ENCODE results near the gene CYLD.

Gene CYLD

GRCh38 chr16:50819706-50820105 lies 77.8 kb downstream of the CYLD start:
- no peak for DNase-seq
- Histone ChIP-seq H3K27ac (ENCODE audit: low read length) (no peak overlapping the region), H3K9ac (ENCODE audit: low read depth, low read length) (no peak overlapping the region), H3K36me3 (ENCODE audit: insufficient read depth, low read length) (no peaks in the 10 kb centered on the region), H4K20me1 (ENCODE audit: insufficient read depth, low read length) (no peaks in the 10 kb centered on the region), H3K27me3 (ENCODE audit: insufficient read depth, low read length, poor library complexity) (peaks cover 5% of the 10 kb centered on the region), H3K9me3 (ENCODE audit: insufficient read depth, low read length, severe bottlenecking) (no peaks in the 10 kb centered on the region), H3K79me2 (ENCODE audit: insufficient read depth, low read length) (no peaks in the 10 kb centered on the region), H3K4me3 (ENCODE audit: low read depth in 1 of 2, low read length in 2 of 2) (no peak overlapping the region), H2AFZ (ENCODE audit: low read depth, low read length) (no peak overlapping the region), H3K4me2 (ENCODE audit: insufficient read depth, low read length) (no peak overlapping the region), H3K4me1 (ENCODE audit: insufficient read depth, low read length) (no peaks in the 10 kb centered on the region)
- TF ChIP-seq EZH2 (IDR thresholded peaks at IDR 0.05; ENCODE audit: borderline replicate concordance, low read depth, low read length, severe bottlenecking) (no peak), CTCF (IDR thresholded peaks at IDR 0.05; ENCODE audit: borderline replicate concordance, extremely low read depth, low read length, poor library complexity, severe bottlenecking) (no peak)
- no peak for ATAC-seq (ENCODE audit: insufficient read depth, low read depth)

GRCh38 chr16:50820225-50820624 lies 78.3 kb downstream of the CYLD start:
- H4K20me1 ChIP-seq (ENCODE audit: insufficient read depth, low read length) = no peaks in the 10 kb centered on the region
- H3K4me1 ChIP-seq (ENCODE audit: insufficient read depth, low read length) = no peaks in the 10 kb centered on the region
- no peak overlapping the region for H3K4me2 ChIP-seq (ENCODE audit: insufficient read depth, low read length)
- ATAC-seq (ENCODE audit: insufficient read depth, low read depth) (no peak), DNase-seq (no peak)
- H3K36me3 ChIP-seq (ENCODE audit: insufficient read depth, low read length) = no peaks in the 10 kb centered on the region
- no peaks in the 10 kb centered on the region for H3K9me3 ChIP-seq (ENCODE audit: insufficient read depth, low read length, severe bottlenecking)
- H3K4me3 ChIP-seq (ENCODE audit: low read depth in 1 of 2, low read length in 2 of 2) = no peak overlapping the region
- no peaks in the 10 kb centered on the region for H3K79me2 ChIP-seq (ENCODE audit: insufficient read depth, low read length)
- TF ChIP-seq EZH2 (IDR thresholded peaks at IDR 0.05; ENCODE audit: borderline replicate concordance, low read depth, low read length, severe bottlenecking) (no peak), CTCF (IDR thresholded peaks at IDR 0.05; ENCODE audit: borderline replicate concordance, extremely low read depth, low read length, poor library complexity, severe bottlenecking) (no peak)
- H3K9ac ChIP-seq (ENCODE audit: low read depth, low read length) = no peak overlapping the region
- peaks cover 3% of the 10 kb centered on the region for H3K27me3 ChIP-seq (ENCODE audit: insufficient read depth, low read length, poor library complexity)
- no peak overlapping the region for H3K27ac ChIP-seq (ENCODE audit: low read length)
- no peak overlapping the region for H2AFZ ChIP-seq (ENCODE audit: low read depth, low read length)

- Histone ChIP-seq H3K4me2 (ENCODE audit: insufficient read depth, low read length) (no peak overlapping the region), H3K27me3 (ENCODE audit: insufficient read depth, low read length, poor library complexity) (peaks cover 5% of the 10 kb centered on the region), H3K4me3 (ENCODE audit: low read depth in 1 of 2, low read length in 2 of 2) (no peak overlapping the region), H3K9me3 (ENCODE audit: insufficient read depth, low read length, severe bottlenecking) (no peaks in the 10 kb centered on the region), H2AFZ (ENCODE audit: low read depth, low read length) (no peak overlapping the region), H4K20me1 (ENCODE audit: insufficient read depth, low read length) (no peaks in the 10 kb centered on the region), H3K27ac (ENCODE audit: low read length) (no peak overlapping the region), H3K79me2 (ENCODE audit: insufficient read depth, low read length) (no peaks in the 10 kb centered on the region), H3K36me3 (ENCODE audit: insufficient read depth, low read length) (no peaks in the 10 kb centered on the region), H3K9ac (ENCODE audit: low read depth, low read length) (no peak overlapping the region), H3K4me1 (ENCODE audit: insufficient read depth, low read length) (no peaks in the 10 kb centered on the region)
- DNase-seq (no peak), ATAC-seq (ENCODE audit: insufficient read depth, low read depth) (no peak)
- TF ChIP-seq EZH2 (IDR thresholded peaks at IDR 0.05; ENCODE audit: borderline replicate concordance, low read depth, low read length, severe bottlenecking) (no peak), CTCF (IDR thresholded peaks at IDR 0.05; ENCODE audit: borderline replicate concordance, extremely low read depth, low read length, poor library complexity, severe bottlenecking) (no peak)
These were observed 79.7 kb downstream of the CYLD start for GRCh38 chr16:50821586-50821985.

- Histone ChIP-seq H3K4me3 (ENCODE audit: low read depth in 1 of 2, low read length in 2 of 2) (no peak overlapping the region), H3K4me2 (ENCODE audit: insufficient read depth, low read length) (no peak overlapping the region), H3K27me3 (ENCODE audit: insufficient read depth, low read length, poor library complexity) (peaks cover 5% of the 10 kb centered on the region), H3K36me3 (ENCODE audit: insufficient read depth, low read length) (no peaks in the 10 kb centered on the region), H2AFZ (ENCODE audit: low read depth, low read length) (no peak overlapping the region), H3K27ac (ENCODE audit: low read length) (no peak overlapping the region), H3K4me1 (ENCODE audit: insufficient read depth, low read length) (no peaks in the 10 kb centered on the region), H3K9me3 (ENCODE audit: insufficient read depth, low read length, severe bottlenecking) (no peaks in the 10 kb centered on the region), H3K9ac (ENCODE audit: low read depth, low read length) (no peak overlapping the region), H4K20me1 (ENCODE audit: insufficient read depth, low read length) (no peaks in the 10 kb centered on the region), H3K79me2 (ENCODE audit: insufficient read depth, low read length) (no peaks in the 10 kb centered on the region)
- DNase-seq = no peak
- ATAC-seq (ENCODE audit: insufficient read depth, low read depth) = no peak
- TF ChIP-seq CTCF (IDR thresholded peaks at IDR 0.05; ENCODE audit: borderline replicate concordance, extremely low read depth, low read length, poor library complexity, severe bottlenecking) = no peak
- no peak for TF ChIP-seq EZH2 (IDR thresholded peaks at IDR 0.05; ENCODE audit: borderline replicate concordance, low read depth, low read length, severe bottlenecking)
These were observed 80.8 kb downstream of the CYLD start for GRCh38 chr16:50822671-50823070.
